ENCODE measurements around the gene EVX2. TPM values are rescaled to one million over a fixed set of nuclear protein-coding genes. Genes with fewer than 3 reads are reported as not detected.

EVX2 gene
- total RNA-seq, 1 donor from 2014 or later: not detected

- Histone ChIP-seq H3K27ac (ENCODE audit: low read depth, low read length) (no peak overlapping the region), H3K4me3 (ENCODE audit: insufficient read depth, low read depth, low read length) (peak overlapping the region; percentile 38), H3K36me3 (ENCODE audit: insufficient read depth, low read length) (no peaks in the 10 kb centered on the region), H3K9me3 (ENCODE audit: insufficient read depth, low read depth, low read length) (no peaks in the 10 kb centered on the region), H3K27me3 (ENCODE audit: insufficient read depth, low read length) (peaks cover 90% of the 10 kb centered on the region), H4K20me1 (ENCODE audit: insufficient read depth, low read length) (no peaks in the 10 kb centered on the region), H3K79me2 (ENCODE audit: insufficient read depth, low read length) (no peaks in the 10 kb centered on the region), H3K9ac (ENCODE audit: low read length) (no peak overlapping the region), H3K4me1 (ENCODE audit: insufficient read depth, low read length) (no peaks in the 10 kb centered on the region), H3K4me2 (ENCODE audit: low read length) (peak overlapping the region; percentile 80), H2AFZ (ENCODE audit: low read depth, low read length) (no peak overlapping the region)
- Mint-ChIP-seq H3K9me3 (ENCODE audit: unreplicated experiment) (peaks cover 27% of the 10 kb centered on the region), H3K4me3 (ENCODE audit: unreplicated experiment) (peak overlapping the region; percentile 67), H3K4me1 (ENCODE audit: low read depth, unreplicated experiment) (peaks cover 3% of the 10 kb centered on the region), H3K36me3 (ENCODE audit: low read depth, unreplicated experiment) (no peaks in the 10 kb centered on the region), H3K27me3 (ENCODE audit: low read depth, unreplicated experiment) (peaks cover 82% of the 10 kb centered on the region), H3K27ac (ENCODE audit: unreplicated experiment) (peak overlapping the region; percentile 41)
- no peak for DNase-seq (ENCODE audit: low read depth)
- TF ChIP-seq CTCF (IDR thresholded peaks at IDR 0.05; ENCODE audit: insufficient read depth, low read depth, low read length) (no peak), EZH2 (IDR thresholded peaks at IDR 0.05; ENCODE audit: insufficient read depth, low read length) (peak; percentile 79)
- FAIRE-seq: no peak
These were observed 48.7 kb upstream of the EVX2 start for GRCh38 chr2:176132205-176133171.

- no peak overlapping the region for H3K4me3 ChIP-seq (ENCODE audit: insufficient read depth, low read depth, low read length)
- FAIRE-seq: no peak
These were observed 48.0 kb upstream of the EVX2 start for GRCh38 chr2:176131848-176132158.

More at GRCh38 chr2:176131848-176132158, 48.0 kb upstream of the EVX2 start:
- Mint-ChIP-seq H3K9me3 (ENCODE audit: unreplicated experiment) (peaks cover 27% of the 10 kb centered on the region), H3K36me3 (ENCODE audit: low read depth, unreplicated experiment) (no peaks in the 10 kb centered on the region), H3K4me3 (ENCODE audit: unreplicated experiment) (no peak overlapping the region), H3K27ac (ENCODE audit: unreplicated experiment) (no peak overlapping the region), H3K4me1 (ENCODE audit: low read depth, unreplicated experiment) (peaks cover 3% of the 10 kb centered on the region), H3K27me3 (ENCODE audit: low read depth, unreplicated experiment) (peaks cover 79% of the 10 kb centered on the region)
- no peak for DNase-seq (ENCODE audit: low read depth)
- Histone ChIP-seq H3K9ac (ENCODE audit: low read length) (no peak overlapping the region), H3K79me2 (ENCODE audit: insufficient read depth, low read length) (no peaks in the 10 kb centered on the region), H3K4me1 (ENCODE audit: insufficient read depth, low read length) (no peaks in the 10 kb centered on the region), H3K4me2 (ENCODE audit: low read length) (peak overlapping the region; percentile 80), H4K20me1 (ENCODE audit: insufficient read depth, low read length) (no peaks in the 10 kb centered on the region), H2AFZ (ENCODE audit: low read depth, low read length) (no peak overlapping the region), H3K36me3 (ENCODE audit: insufficient read depth, low read length) (no peaks in the 10 kb centered on the region), H3K27ac (ENCODE audit: low read depth, low read length) (no peak overlapping the region), H3K27me3 (ENCODE audit: insufficient read depth, low read length) (peaks cover 90% of the 10 kb centered on the region), H3K9me3 (ENCODE audit: insufficient read depth, low read depth, low read length) (no peaks in the 10 kb centered on the region)
- TF ChIP-seq EZH2 (IDR thresholded peaks at IDR 0.05; ENCODE audit: insufficient read depth, low read length) (no peak), CTCF (IDR thresholded peaks at IDR 0.05; ENCODE audit: insufficient read depth, low read depth, low read length) (no peak)
